BLaER1 (cell line): ENCODE data around the gene RNF180.

Experiments
- H3K27ac ChIP-seq: shearing (Covaris generic); formaldehyde crosslinking; 2 replicates; pipeline ENCODE4 v1.8.1; 2022
- H3K27me3 ChIP-seq: shearing (Covaris generic); formaldehyde crosslinking; 2 replicates; pipeline ENCODE4 v1.8.1; 2022
- H3K36me3 ChIP-seq: shearing (Covaris generic); formaldehyde crosslinking; 2 replicates; pipeline ENCODE4 v1.8.1; 2022
- H3K4me1 ChIP-seq: shearing (Covaris generic); formaldehyde crosslinking; 2 replicates; pipeline ENCODE4 v1.8.1; 2022
- H3K4me2 ChIP-seq: shearing (Covaris generic); formaldehyde crosslinking; 2 replicates; pipeline ENCODE4 v1.8.1; 2022
- H3K4me3 ChIP-seq: shearing (Covaris generic); formaldehyde crosslinking; 2 replicates; pipeline ENCODE4 v1.8.1; 2022
- H3K9ac ChIP-seq: shearing (Covaris generic); formaldehyde crosslinking; 2 replicates; pipeline ENCODE4 v1.8.1; 2022
- H3K9me3 ChIP-seq: shearing (Covaris generic); formaldehyde crosslinking; 2 replicates; pipeline ENCODE4 v1.8.1; 2022
- H4K20me1 ChIP-seq: shearing (Covaris generic); formaldehyde crosslinking; 2 replicates; pipeline ENCODE4 v1.8.1; 2022
- Cebpa-rat ChIP-seq: shearing (Covaris generic); IDR thresholded peaks from 2 replicates; pipeline ENCODE4 v1.8.1; 2022

RNF180 gene, protein sequence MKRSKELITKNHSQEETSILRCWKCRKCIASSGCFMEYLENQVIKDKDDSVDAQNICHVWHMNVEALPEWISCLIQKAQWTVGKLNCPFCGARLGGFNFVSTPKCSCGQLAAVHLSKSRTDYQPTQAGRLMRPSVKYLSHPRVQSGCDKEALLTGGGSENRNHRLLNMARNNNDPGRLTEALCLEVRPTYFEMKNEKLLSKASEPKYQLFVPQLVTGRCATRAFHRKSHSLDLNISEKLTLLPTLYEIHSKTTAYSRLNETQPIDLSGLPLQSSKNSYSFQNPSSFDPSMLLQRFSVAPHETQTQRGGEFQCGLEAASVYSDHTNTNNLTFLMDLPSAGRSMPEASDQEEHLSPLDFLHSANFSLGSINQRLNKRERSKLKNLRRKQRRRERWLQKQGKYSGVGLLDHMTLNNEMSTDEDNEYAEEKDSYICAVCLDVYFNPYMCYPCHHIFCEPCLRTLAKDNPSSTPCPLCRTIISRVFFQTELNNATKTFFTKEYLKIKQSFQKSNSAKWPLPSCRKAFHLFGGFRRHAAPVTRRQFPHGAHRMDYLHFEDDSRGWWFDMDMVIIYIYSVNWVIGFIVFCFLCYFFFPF

DNA sequence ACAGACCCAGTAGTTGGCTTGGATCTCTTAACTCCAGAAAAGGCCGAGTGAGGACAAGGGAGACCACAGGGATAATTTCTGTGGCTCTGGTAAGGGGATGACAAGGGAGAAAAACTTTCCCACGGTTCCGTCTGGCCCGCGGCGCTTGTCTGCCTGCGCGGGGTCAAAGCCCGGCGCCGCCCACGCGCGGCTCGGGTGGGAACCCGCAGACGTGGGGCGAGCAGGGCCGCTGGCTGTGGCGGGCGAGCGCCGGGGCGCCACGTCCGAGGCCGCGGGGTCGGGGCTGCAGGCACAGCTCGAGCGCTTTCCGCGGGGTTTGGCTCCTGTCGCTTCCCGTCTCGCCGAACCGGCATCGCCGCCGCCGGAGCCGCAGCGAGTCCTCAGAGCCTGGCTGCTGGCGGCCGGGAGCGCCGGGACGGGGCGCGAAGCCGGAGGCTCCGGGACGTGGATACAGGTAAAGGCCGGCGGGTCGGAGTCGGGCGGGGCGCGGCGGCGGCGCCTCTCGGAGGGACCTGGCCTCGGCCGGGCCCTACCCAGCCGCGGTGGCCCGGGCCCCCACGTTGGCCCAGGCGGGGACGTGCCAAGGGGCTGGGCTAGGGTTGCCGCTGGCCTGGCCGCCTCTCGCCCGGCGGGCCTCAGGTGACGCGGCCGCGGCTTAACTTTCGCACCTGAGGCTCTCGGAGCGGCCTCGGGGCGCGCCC, at the start of gene RNF180:
TSS of gene RNF180 (plus strand) at position 344 of the 701 bp plus-strand sequence. CDS start 34,965 bp downstream, outside the sequence.
- no peaks in the 10 kb centered on the region for H3K27me3 ChIP-seq
- no peaks in the 10 kb centered on the region for H4K20me1 ChIP-seq
- H3K27ac ChIP-seq: no peak within 1 kb of the TSS
- H3K9ac ChIP-seq: no peak within 1 kb of the TSS
- H3K36me3 ChIP-seq: no peaks in the 10 kb centered on the region
- H3K9me3 ChIP-seq: peaks cover 14% of the 10 kb centered on the region
- no peak for TF ChIP-seq Cebpa-rat
- H3K4me1 ChIP-seq: no peaks in the 10 kb centered on the region
- no peak within 1 kb of the TSS for H3K4me2 ChIP-seq
- H3K4me3 ChIP-seq: no peak within 1 kb of the TSS

DNA sequence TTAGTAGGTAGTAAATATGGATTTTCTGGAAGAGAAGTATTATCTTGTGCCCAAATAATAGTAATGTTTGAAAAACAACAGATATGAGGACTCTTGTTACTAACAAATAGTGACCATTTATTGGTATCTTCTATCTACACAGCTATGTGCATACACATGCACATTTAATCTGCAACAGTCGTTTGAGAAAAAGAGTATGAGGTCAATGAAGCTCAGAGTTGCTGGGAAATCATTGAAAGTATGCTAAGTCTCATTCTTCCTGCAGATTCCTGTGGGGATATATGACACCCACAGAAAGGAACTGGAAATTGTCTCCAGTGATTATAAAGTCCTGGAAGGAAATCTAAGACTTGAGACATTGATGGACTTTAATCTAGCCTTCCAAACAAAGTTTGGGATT, 40.1 kb upstream of the RNF180 start:
- TF ChIP-seq Cebpa-rat: no peak
- H3K9ac ChIP-seq: no peak overlapping the region
- no peaks in the 10 kb centered on the region for H3K36me3 ChIP-seq
- H3K4me2 ChIP-seq: no peak overlapping the region
- H3K27ac ChIP-seq: no peak overlapping the region
- no peaks in the 10 kb centered on the region for H4K20me1 ChIP-seq
- H3K4me1 ChIP-seq: no peaks in the 10 kb centered on the region
- H3K9me3 ChIP-seq: no peaks in the 10 kb centered on the region
- H3K4me3 ChIP-seq: no peak overlapping the region
- no peaks in the 10 kb centered on the region for H3K27me3 ChIP-seq

DNA sequence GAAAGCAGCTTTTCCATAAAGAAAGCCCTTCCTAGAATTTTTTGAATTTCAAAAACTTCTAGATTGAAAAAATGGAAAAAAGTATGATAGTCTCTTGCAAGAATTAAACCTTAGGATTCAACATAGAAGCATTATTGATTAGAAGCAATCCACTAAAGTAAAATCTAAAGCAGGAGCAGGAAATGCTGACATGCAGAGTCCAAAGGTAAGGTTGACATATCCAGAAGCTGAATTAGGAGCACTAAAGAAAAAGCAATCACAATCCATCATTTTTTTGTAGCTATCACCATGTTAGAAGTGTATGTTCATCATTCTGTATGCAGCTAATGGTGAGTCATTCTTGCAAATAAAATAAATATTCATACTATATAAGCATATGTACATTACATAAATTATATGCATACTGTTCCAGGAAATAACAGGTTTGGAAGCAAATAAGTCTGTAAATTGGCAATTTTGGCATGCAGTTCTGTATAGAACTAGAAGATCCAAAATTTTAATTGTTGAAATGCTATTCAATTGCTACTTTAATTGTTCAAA, 39.4 kb upstream of the RNF180 start:
- no peak overlapping the region for H3K4me3 ChIP-seq
- H3K9ac ChIP-seq: no peak overlapping the region
- no peaks in the 10 kb centered on the region for H3K9me3 ChIP-seq
- no peak overlapping the region for H3K27ac ChIP-seq
- H3K4me2 ChIP-seq: no peak overlapping the region
- H3K4me1 ChIP-seq: no peaks in the 10 kb centered on the region
- no peak for TF ChIP-seq Cebpa-rat
- H3K27me3 ChIP-seq: no peaks in the 10 kb centered on the region
- no peaks in the 10 kb centered on the region for H4K20me1 ChIP-seq
- no peaks in the 10 kb centered on the region for H3K36me3 ChIP-seq

DNA sequence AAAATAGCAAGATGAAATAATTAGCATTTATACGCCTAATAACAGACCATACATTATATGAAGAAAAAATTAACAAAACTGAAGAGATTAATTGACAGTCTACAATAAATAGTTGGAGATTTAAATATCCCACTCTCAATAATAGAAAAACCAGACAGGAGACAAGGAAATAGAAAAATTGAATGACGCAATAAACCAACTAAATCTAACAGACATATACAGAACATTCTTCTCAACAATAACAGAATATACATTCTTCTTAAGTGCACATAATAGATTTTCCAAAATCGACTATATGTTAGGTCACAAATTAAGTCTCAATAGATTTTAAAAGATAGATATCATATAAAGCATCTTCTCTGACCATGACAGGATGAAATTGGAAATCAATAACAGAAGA, 25.6 kb upstream of the RNF180 start:
- Histone ChIP-seq H3K4me2 (no peak overlapping the region), H3K27ac (no peak overlapping the region), H3K9ac (no peak overlapping the region), H3K4me1 (no peaks in the 10 kb centered on the region), H3K36me3 (no peaks in the 10 kb centered on the region), H3K4me3 (no peak overlapping the region), H3K27me3 (no peaks in the 10 kb centered on the region), H4K20me1 (no peaks in the 10 kb centered on the region), H3K9me3 (no peaks in the 10 kb centered on the region)
- TF ChIP-seq Cebpa-rat: no peak

DNA sequence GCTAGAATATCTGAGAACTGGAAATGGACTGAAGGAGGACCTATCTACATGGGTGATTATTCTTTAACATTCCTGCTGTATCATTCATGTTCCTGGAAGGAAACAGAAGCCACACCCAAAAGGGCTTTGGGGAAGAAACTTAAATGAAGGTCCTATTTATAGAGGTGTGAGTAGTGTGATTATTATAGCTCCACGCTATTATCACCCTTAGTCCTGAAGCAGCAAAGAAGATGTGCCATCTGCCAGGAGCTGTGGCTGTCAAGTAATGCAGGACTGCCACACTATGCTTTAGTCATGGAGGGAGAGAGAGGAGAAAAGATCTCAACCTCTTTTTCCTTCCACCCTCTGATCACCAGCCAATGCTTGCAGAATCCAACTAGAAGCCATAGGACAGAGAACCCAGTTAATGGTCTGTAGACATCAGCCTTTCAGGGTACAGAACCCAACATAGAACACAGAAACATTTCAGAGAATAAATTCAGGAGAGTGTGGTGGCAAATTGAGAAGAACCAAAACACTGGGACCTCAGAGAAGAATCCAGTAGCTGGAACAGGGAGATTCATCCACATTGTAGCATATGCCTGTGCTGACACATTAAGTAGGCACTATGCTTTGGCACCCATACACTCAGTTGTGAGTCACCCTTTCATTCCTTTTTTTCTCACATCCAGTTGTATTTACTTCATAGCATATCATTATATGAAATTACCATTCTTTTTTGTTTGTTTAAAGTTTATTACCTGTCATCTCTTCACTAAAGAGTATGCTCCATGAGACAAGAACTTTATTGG, 21.0 kb upstream of the RNF180 start:
- Histone ChIP-seq H3K9ac (no peak overlapping the region), H3K36me3 (no peaks in the 10 kb centered on the region), H4K20me1 (no peaks in the 10 kb centered on the region), H3K27ac (no peak overlapping the region), H3K4me3 (no peak overlapping the region), H3K27me3 (no peaks in the 10 kb centered on the region), H3K9me3 (no peaks in the 10 kb centered on the region), H3K4me1 (no peaks in the 10 kb centered on the region), H3K4me2 (no peak overlapping the region)
- TF ChIP-seq Cebpa-rat: no peak

DNA sequence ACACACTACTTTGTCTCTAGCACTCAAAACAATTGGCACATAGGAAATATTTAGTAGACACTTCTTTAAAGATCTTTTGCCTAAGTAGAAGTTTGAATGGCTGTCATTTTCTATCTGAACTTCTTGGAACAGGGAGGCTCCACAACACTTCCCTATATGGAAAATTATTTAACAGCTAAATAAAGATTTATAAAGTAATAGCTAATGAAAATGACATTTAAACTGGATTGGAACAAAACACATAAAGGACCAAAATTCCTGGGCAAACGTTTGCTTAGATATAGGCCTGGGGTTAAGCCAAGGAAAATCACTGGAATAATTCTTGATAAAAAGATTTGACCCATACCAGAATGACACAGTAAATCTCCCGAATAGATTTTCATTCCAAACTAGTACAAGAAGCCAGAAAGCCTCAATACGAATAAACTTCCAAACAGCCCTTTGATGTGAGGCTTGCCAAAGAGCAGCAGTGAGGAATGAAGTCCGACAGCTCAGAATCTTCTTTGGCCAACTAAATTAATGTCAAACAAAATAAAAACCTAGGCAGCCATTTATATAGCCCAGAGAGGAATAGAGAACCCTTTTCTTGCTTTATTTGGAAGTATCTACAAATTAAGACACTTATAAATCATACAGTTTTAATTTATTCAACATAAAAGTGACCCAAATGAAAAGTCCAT, 20.3 kb upstream of the RNF180 start:
- no peak for TF ChIP-seq Cebpa-rat
- H3K9me3 ChIP-seq: no peaks in the 10 kb centered on the region; the same call in 1 of the 2 replicates

DNA sequence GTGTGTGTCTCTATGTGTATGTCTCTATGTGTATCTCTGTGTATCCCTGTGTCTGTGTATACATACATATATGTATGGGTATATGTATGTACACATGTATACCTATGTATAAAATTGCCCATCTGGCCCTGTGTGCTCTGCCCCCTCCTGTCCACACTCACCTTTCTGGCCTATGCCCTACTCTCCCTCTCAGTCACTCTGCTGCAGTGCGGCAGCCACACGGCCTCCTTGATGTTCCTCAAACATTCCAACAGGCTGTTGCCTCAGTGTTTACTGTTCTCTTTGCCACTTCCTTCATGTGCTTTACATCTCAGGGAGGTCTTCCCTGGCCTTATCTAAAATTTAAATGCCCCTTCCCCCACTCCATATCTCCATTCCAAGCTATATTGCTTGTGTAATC, 18.3 kb upstream of the RNF180 start:
- no peaks in the 10 kb centered on the region for H3K27me3 ChIP-seq
- H3K36me3 ChIP-seq: no peaks in the 10 kb centered on the region
- H4K20me1 ChIP-seq: no peaks in the 10 kb centered on the region
- no peaks in the 10 kb centered on the region for H3K4me1 ChIP-seq
- H3K27ac ChIP-seq: no peak overlapping the region
- TF ChIP-seq Cebpa-rat: no peak
- peaks cover 4% of the 10 kb centered on the region; the same call in 1 of the 2 replicates for H3K9me3 ChIP-seq
- no peak overlapping the region for H3K4me2 ChIP-seq
- H3K9ac ChIP-seq: no peak overlapping the region
- H3K4me3 ChIP-seq: no peak overlapping the region

More for the DNA sequence above, 20.3 kb upstream of the RNF180 start:
- Histone ChIP-seq H3K4me3 (no peak overlapping the region), H3K36me3 (no peaks in the 10 kb centered on the region), H3K4me2 (no peak overlapping the region), H3K4me1 (no peaks in the 10 kb centered on the region), H4K20me1 (no peaks in the 10 kb centered on the region), H3K27me3 (no peaks in the 10 kb centered on the region), H3K9ac (no peak overlapping the region), H3K27ac (no peak overlapping the region)

DNA sequence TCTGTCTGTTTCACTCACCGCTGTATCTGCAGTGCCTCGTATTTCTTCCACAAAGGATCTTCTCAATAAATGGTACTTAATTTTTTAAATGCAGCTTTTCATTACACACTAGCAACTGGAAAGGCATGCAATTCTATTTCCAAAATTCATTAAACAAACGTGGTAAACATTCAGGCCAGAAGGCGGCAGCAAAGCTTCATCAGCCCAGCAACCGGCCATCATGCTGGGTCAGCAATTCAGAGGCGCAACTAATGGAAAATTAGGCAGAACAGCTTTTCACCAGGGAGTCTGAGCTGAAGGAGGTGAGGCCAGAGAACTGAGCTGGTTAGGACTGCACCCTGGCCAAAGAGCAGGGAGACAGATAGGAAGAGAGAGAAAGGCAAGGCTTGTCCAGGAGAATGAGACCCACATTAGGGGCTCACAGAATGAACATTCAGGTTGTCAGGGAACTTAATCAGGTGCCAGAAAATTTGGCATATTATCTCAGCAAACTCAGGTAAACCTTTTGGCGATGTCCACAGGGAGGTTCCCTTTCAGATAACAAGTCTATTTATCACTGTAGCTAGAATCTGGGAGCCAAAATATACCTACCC, 17.7 kb upstream of the RNF180 start:
- peaks cover 4% of the 10 kb centered on the region; the same call in 1 of the 2 replicates for H3K9me3 ChIP-seq
- H3K36me3 ChIP-seq: no peaks in the 10 kb centered on the region
- no peaks in the 10 kb centered on the region for H4K20me1 ChIP-seq
- no peak overlapping the region for H3K27ac ChIP-seq
- H3K4me1 ChIP-seq: no peaks in the 10 kb centered on the region
- no peak overlapping the region for H3K4me2 ChIP-seq
- H3K4me3 ChIP-seq: no peak overlapping the region
- TF ChIP-seq Cebpa-rat: no peak
- H3K27me3 ChIP-seq: no peaks in the 10 kb centered on the region
- H3K9ac ChIP-seq: no peak overlapping the region
